ENCODE results near the gene DPEP1.

DNA sequence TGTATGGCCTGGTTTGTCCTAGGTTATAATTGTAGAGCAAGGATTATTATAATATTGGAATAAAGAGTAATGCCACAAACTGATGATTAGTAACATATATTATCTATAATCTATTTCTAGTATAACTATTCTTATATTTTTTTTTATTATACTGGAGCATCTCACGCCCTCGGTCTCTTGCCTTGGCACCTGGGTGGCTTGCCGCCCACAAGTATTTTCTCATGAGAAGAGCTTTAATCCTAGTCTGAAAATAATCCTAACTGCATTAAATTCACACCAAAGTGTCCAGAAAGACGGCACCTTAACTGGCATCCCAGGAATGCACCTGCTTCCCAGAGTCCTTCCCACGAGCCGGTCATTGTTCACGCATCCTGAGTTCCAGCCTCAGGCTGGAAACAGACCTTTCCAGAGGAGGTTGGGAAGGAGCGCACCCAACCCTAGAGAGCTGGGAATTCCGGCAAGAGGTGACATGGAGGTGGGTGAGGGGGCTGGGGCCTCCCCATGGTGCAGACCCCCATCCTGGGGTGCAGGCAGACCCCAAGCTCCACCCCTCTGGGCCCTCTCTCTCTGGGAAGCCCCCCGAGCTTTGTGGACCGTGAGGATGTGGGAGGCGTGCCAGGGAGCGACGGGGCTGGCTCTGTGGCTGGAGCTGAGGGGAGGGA lies 28.1 kb downstream of the DPEP1 start:
- TF ChIP-seq CTCF (IDR thresholded peaks at IDR 0.05) (no peak), POLR2AphosphoS5 (IDR thresholded peaks at IDR 0.05) (no peak), POLR2A (IDR thresholded peaks at IDR 0.05) (no peak), EP300 (IDR thresholded peaks at IDR 0.05) (no peak)

All from upper lobe of left lung (tissue), 4 donors.